GM12874 (cell line): Measurements from ENCODE around the gene FIGNL1.

Experiments used
- CTCF ChIP-seq: IDR thresholded peaks from 2 replicates; pipeline ENCODE4 v1.5.1; 2011; ENCODE audit warnings: low read depth, mild to moderate bottlenecking, control low read depth, low read length, moderate library complexity; ENCODE audit not compliant: insufficient read depth

The FIGNL1 gene

GRCh38 chr7:50449881-50450589, at the start of gene FIGNL1:
TSS of gene FIGNL1 (minus strand) at chr7:50450350. CDS start at chr7:50447287, 3,063 bp downstream.
- no peak for TF ChIP-seq CTCF

- no peak for TF ChIP-seq CTCF
Measured at GRCh38 chr7:50499092-50499491, 48.9 kb upstream of the FIGNL1 start.

- no peak for TF ChIP-seq CTCF
Measured at GRCh38 chr7:50497968-50498367, 47.8 kb upstream of the FIGNL1 start.

- no peak for TF ChIP-seq CTCF
Measured at GRCh38 chr7:50497068-50497642, 47.0 kb upstream of the FIGNL1 start.

GRCh38 chr7:50496569-50496968, 46.4 kb upstream of the FIGNL1 start:
- no peak for TF ChIP-seq CTCF

GRCh38 chr7:50495746-50496145, 45.6 kb upstream of the FIGNL1 start:
- TF ChIP-seq CTCF = no peak

- TF ChIP-seq CTCF = no peak
Measured at GRCh38 chr7:50492770-50493519, 42.8 kb upstream of the FIGNL1 start.
